Inflammatory macrophage treated with lipopolysaccharide for 1 hour (primary cell): ENCODE data around the gene CADPS2.

ENCODE experiments used
- DNase-seq, 2 donors: peaks; one replicate each; pipeline ENCODE4 v3.0.0-alpha.2; 2020 to 2022

The CADPS2 gene

DNA sequence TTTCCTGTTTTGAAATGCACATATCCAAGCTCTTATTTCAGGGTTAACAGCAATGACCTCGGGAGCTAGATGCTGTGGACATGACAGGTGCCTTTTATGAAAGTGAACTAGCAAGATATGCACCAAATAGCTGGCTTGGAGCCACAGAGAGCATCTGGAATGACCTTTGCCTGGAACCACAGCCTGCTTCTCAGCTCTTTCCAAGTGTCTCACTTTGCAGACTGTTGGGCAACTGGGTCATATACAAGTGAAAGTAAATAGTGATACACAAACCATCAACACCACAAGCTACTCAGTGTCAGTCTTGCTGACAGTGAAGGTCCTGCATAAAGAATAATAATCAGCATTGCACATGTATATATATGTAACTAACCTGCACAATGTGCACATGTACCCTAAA, 370.9 kb downstream of the CADPS2 start:
- DNase-seq, result no peak

GRCh38 chr7:122511268-122511667, 375.0 kb downstream of the CADPS2 start:
- no peak for DNase-seq

- no peak for DNase-seq
Measured at GRCh38 chr7:122507591-122507990, 378.7 kb downstream of the CADPS2 start.

DNA sequence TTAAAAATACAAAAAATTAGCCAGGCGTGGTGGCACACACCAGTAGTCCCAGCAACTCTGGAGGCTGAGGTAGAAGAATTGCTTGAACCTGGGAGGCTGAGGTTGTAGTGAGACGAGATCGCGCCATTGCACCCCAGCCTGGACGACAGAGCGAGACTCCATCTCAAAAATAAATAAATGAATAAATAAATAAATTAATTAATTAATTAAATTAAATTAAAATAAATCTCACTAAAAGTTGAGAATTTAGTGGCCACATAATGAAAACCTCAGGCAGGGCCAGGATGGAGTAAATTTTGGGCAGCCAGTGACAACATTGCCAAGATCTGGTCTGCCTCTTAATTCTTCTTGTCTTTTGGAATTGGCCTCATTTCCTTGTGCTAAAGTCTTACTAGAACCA, 394.3 kb downstream of the CADPS2 start:
- DNase-seq, result no peak

- no peak for DNase-seq
Measured at GRCh38 chr7:122488241-122488640, 398.0 kb downstream of the CADPS2 start.

- no peak for DNase-seq
Measured at GRCh38 chr7:122487131-122487530, 399.1 kb downstream of the CADPS2 start.

- DNase-seq, result no peak
Measured at GRCh38 chr7:122485856-122486255, 400.4 kb downstream of the CADPS2 start.

GRCh38 chr7:122482212-122482611, 404.0 kb downstream of the CADPS2 start:
- DNase-seq, result no peak

- DNase-seq, result no peak
Measured at GRCh38 chr7:122470859-122471258, 415.4 kb downstream of the CADPS2 start.

DNA sequence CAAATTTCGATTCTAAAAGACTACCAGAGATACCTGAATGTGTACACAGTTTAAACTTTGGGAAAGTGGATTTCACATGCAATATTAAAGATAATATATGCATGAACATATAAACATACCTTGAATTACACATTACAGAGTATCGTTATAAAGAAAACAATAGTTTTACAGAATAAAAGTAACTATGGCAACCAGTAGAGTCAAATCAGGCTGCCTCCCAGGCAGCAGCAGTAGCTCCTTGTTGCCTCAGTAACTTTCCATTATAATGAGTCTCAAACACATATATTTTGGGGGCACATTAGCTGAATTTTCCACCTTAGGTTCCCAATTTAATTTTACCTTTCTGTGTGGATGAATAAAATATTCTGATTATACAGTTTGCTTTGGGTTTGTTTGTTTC, 417.3 kb downstream of the CADPS2 start:
- DNase-seq, result no peak

DNA sequence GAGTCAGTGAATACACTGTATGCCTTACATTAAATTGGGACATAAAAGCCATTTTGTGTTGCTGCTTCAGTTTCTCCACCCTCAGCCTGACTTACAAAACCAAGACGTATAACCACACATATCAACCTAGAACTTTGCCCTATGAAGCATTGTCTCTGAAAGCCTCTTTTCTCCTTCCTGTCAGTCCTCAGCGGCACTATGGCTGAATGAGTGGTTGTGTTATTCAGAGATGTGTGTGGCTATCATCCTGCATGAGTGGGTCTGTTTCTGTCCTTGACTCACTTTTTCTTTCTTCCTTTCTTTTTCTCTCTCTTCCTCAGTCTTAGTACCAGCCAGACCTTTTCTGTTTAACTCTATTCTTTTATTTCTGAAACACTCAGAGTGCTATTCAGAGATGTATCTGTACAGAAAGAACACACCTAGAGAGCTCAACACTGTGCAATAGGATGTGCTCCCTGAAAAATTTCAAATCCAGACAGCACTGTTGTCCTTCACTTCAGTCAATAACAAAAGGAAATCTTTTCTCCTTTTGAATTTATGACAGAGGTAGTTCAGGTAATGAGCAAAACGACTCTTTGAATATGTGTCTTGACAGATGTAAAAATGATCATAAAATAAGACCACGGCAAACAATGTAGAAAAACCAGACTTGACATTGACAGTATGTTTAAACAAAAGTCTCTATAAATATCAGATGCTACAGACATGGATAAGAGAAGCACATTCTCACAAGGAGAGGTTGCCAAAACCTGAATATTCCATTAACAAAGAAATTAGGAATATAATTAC, 418.4 kb downstream of the CADPS2 start:
- no peak for DNase-seq

- DNase-seq, result no peak
Measured at GRCh38 chr7:122465296-122465695, 421.0 kb downstream of the CADPS2 start.

DNA sequence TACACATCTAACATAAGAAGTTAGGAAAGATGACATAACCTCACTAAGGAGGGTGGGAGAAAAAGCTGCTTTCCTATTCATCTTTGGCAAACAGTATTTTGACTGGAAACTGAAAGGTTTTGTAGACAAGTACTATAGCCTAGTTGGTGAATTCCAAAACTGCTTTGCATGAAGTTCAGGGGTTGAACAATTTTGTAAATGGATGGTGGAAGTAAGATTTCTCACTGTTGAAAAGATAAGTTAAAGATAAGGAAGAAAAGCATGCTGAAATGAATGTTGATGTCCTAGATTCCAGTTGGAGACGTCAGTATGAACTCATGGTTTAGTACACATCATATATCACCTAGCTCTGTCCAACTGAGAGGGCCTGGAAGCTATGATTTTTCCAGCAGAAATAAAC, 422.6 kb downstream of the CADPS2 start:
- DNase-seq, result no peak

- no peak for DNase-seq
Measured at GRCh38 chr7:122460936-122461335, 425.3 kb downstream of the CADPS2 start.

DNA sequence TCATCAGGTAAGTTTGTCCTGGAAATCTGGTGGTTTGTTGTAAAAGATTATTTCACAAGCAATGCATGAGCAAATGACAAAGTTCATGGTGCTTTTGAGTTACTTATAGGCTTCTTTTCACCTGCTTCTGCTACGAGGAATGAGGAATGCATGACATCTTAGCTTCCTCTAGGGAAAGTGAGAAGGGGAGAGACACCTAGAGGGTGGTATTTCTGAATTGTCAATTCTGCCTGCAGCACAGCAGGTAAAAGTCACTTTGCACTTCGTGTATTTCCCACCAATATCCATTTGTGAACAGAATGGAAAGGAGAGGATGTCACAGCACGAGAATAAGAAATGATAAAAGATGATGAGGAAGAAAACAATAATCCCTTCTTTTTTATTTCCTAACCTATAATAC, 428.3 kb downstream of the CADPS2 start:
- DNase-seq, result no peak

- DNase-seq, result no peak
Measured at GRCh38 chr7:122457325-122457724, 428.9 kb downstream of the CADPS2 start.

DNA sequence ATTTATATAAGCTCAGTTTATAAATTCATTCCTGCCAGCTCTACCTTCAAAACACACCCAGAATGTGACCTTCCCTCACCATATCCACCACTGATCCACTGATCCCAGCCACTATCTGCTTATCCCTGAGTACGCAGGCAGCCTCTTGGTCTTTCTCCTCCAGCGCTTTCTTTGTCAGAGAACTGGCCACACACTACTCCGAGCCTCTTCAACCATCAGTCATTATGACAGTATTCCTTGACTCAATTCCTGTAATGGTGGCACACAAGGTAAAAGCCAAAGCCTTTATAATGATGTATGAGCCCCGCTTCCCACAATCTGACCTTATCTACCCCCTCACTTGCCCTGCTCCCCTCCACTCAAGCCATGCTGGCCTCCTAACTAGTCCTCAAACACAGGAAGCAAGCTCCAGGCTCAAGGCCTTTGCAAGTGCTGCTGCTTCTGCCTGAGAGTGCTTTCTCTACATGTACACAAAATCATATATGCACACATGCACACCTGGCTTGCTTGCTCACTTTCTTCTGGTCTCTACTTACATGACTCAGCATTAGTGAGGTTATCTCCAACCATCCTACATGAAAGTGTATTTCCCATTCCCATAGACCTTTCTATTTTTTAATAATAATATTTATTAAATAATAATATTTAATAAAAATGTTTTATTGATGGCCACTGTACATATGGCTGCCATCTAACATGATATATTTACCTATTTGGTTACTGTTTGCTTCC, 431.3 kb downstream of the CADPS2 start:
- no peak for DNase-seq

- no peak for DNase-seq
Measured at GRCh38 chr7:122453432-122453831, 432.8 kb downstream of the CADPS2 start.

GRCh38 chr7:122448893-122449589, 437.2 kb downstream of the CADPS2 start:
- DNase-seq, result no peak

- DNase-seq, result no peak
Measured at GRCh38 chr7:122442929-122443328, 443.3 kb downstream of the CADPS2 start.

DNA sequence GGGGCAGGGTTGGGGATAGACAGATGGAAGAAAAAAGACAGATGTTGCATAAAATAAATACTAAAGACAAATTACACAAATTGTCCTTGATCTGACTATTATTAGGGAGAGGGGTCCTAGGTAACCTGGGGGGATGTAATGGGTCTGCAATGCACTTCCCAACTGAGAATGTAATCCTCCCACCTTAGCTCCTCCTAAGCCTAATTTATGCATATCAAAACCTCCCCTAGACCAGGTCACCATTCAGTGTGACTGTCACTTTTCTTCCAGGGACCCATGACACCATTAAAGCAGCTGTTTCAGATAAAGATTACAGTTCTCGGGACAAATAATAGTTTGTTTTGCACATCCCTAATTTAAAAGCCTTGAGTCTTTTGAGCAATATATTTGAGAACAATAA, 447.8 kb downstream of the CADPS2 start:
- DNase-seq, result no peak

DNA sequence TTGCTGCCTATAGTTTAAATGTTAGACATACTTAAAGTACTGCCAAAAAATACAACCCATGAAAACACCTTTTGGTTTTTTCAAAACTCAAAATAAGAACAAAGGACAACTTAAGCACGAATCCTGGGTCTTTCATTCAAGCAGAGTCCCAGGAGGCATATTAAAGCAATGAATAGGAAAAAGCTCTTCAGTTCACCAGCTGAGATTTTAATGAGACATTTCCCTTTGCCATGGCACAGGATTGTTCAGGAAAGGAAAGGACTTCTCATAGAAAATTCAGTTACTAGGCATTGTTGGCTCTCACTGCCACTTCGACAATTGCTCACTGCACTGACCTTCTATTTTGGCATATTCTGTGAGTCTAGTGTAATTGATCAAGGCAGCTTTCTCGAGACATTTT, 448.3 kb downstream of the CADPS2 start:
- no peak for DNase-seq

DNA sequence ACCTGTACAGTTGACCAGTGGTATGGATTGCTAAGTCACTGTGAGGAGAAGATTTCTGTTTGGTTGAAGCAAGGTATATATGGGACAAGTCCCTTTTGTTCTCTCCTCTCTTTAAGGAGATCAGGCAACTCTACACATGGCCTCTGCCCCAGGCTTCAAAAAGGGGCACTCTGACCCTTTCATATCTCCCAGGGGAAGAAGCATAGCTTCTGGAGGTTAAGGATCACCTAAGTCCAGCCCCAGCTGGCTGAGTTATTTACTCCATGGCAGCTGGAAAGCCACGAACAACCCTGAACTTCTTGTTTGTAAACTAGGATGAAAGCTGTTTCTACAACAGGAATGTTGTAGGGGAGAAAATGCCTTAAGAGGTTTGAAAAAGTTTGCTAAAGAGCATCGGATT, 452.5 kb downstream of the CADPS2 start:
- DNase-seq, result no peak

DNA sequence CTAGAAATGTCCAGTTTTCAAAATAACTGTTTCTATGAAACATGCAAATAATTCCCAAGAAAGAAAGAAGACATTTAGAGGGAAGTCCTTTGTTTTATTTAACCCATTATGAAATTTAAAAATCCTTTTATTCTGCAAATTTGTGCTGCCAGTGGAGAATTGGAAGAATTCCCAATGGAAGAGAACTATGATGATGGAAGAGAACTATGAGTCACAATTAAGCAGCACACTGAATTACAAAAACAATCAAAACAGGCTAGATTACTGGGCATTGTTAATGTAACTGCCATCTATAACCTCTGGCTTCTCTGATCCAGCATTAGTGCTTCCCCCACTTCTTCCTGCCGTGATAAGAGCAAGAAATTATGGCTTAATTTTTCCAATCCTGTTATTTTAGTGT, 455.6 kb downstream of the CADPS2 start:
- DNase-seq, result no peak
